ENCODE measurements around the gene U2AF2. TPM values are rescaled to one million over a fixed set of nuclear protein-coding genes. Genes with fewer than 3 reads are reported as not detected.

U2AF2 gene
- total RNA-seq, 1 experiment from 2014 or later, result 289 TPM

- Histone ChIP-seq H3K36me3 (ENCODE audit: control insufficient read depth, insufficient read depth, low read length) (no peaks in the 10 kb centered on the region; the same call in 1 of the 2 replicates), H3K9me3 (0 out of 2 replicates have a peak, but pooled peaks cover under 1% of the 10 kb centered on the region), H3K4me1 (no peaks in the 10 kb centered on the region), H3K4me3 (ENCODE audit: low read depth, low read length) (no peak overlapping the region), H3K27me3 (replicated peaks; ENCODE audit: control insufficient read depth, insufficient read depth, low read length) (no peaks in the 10 kb centered on the region)
- Mint-ChIP-seq H3K9me3 (ENCODE audit: unreplicated experiment) (no peaks in the 10 kb centered on the region), H3K27me3 (ENCODE audit: insufficient read depth, unreplicated experiment) (no peaks in the 10 kb centered on the region), H3K27ac (ENCODE audit: unreplicated experiment) (no peak overlapping the region), H3K4me1 (ENCODE audit: low read depth, unreplicated experiment) (no peaks in the 10 kb centered on the region), H3K4me3 (ENCODE audit: unreplicated experiment) (no peak overlapping the region), H3K36me3 (ENCODE audit: insufficient read depth, unreplicated experiment) (peaks cover 41% of the 10 kb centered on the region)
- ChIA-PET POLR2A (no interaction called here), CTCF (no interaction called here)
- intact Hi-C loops (cut with micrococcal nuclease; ENCODE audit: unreplicated experiment), result no loop called here
- TF ChIP-seq CTCF (IDR thresholded peaks at IDR 0.05; ENCODE audit: insufficient read depth in 1 of 2, low read depth in 1 of 2, low read length in 1 of 2, severe bottlenecking in 1 of 2, unreplicated experiment in 1 of 2), result no peak
- no peak for DNase-seq
- no TSS peak for BruUV-seq (replicated peaks)
Observed at GRCh38 chr19:55618426-55618825, 36.4 kb upstream of the U2AF2 start.

- no peaks in the 10 kb centered on the region for H3K27me3 Mint-ChIP-seq (ENCODE audit: insufficient read depth, unreplicated experiment)
- no peak overlapping the region for H3K27ac Mint-ChIP-seq (ENCODE audit: unreplicated experiment)
- no peaks in the 10 kb centered on the region for H3K9me3 Mint-ChIP-seq (ENCODE audit: unreplicated experiment)
- no peak overlapping the region for H3K4me3 Mint-ChIP-seq (ENCODE audit: unreplicated experiment)
- H3K36me3 Mint-ChIP-seq (ENCODE audit: insufficient read depth, unreplicated experiment), result peaks cover 48% of the 10 kb centered on the region
- Histone ChIP-seq H3K9me3 (0 out of 2 replicates have a peak, but pooled peaks cover 6% of the 10 kb centered on the region), H3K4me1 (no peaks in the 10 kb centered on the region), H3K27me3 (replicated peaks; ENCODE audit: control insufficient read depth, insufficient read depth, low read length) (no peaks in the 10 kb centered on the region), H3K36me3 (ENCODE audit: control insufficient read depth, insufficient read depth, low read length) (no peaks in the 10 kb centered on the region; the same call in 1 of the 2 replicates), H3K4me3 (ENCODE audit: low read depth, low read length) (no peak overlapping the region)
- POLR2A ChIA-PET, result no interaction called here
- CTCF ChIA-PET, result interaction anchor here (0.6 kb wide), 1 partner anchor 58 kb away, joined by 9 read pairs; no protein-coding TSS in a partner anchor
- no peak for DNase-seq
- intact Hi-C loops (cut with micrococcal nuclease; ENCODE audit: unreplicated experiment), result no loop called here
- peaks cover 7% of the 10 kb centered on the region for H3K4me1 Mint-ChIP-seq (ENCODE audit: low read depth, unreplicated experiment)
- TF ChIP-seq CTCF (IDR thresholded peaks at IDR 0.05; ENCODE audit: insufficient read depth in 1 of 2, low read depth in 1 of 2, low read length in 1 of 2, severe bottlenecking in 1 of 2, unreplicated experiment in 1 of 2), result no peak
- TSS peak; percentile 10 for BruUV-seq (replicated peaks)
Observed at GRCh38 chr19:55619286-55619685, 35.5 kb upstream of the U2AF2 start.

GRCh38 chr19:55620410-55621204 lies 34.2 kb upstream of the U2AF2 start:
- Histone ChIP-seq H3K27me3 (replicated peaks; ENCODE audit: control insufficient read depth, insufficient read depth, low read length) (no peaks in the 10 kb centered on the region), H3K4me1 (no peaks in the 10 kb centered on the region), H3K4me3 (ENCODE audit: low read depth, low read length) (no peak overlapping the region), H3K9me3 (0 out of 2 replicates have a peak, but pooled peaks cover 6% of the 10 kb centered on the region), H3K36me3 (ENCODE audit: control insufficient read depth, insufficient read depth, low read length) (no peaks in the 10 kb centered on the region; the same call in 1 of the 2 replicates)
- DNase-seq, result no peak
- Mint-ChIP-seq H3K4me3 (ENCODE audit: unreplicated experiment) (no peak overlapping the region), H3K4me1 (ENCODE audit: low read depth, unreplicated experiment) (peaks cover 7% of the 10 kb centered on the region), H3K27ac (ENCODE audit: unreplicated experiment) (no peak overlapping the region), H3K27me3 (ENCODE audit: insufficient read depth, unreplicated experiment) (no peaks in the 10 kb centered on the region), H3K9me3 (ENCODE audit: unreplicated experiment) (no peaks in the 10 kb centered on the region), H3K36me3 (ENCODE audit: insufficient read depth, unreplicated experiment) (peaks cover 55% of the 10 kb centered on the region)
- TF ChIP-seq CTCF (IDR thresholded peaks at IDR 0.05; ENCODE audit: insufficient read depth in 1 of 2, low read depth in 1 of 2, low read length in 1 of 2, severe bottlenecking in 1 of 2, unreplicated experiment in 1 of 2), result no peak
- ChIA-PET CTCF (no interaction called here), POLR2A (no interaction called here)
- intact Hi-C loops (cut with micrococcal nuclease; ENCODE audit: unreplicated experiment), result no loop called here
- no TSS peak for BruUV-seq (replicated peaks)
